ENCODE data around the gene SYCP2. TPM values are rescaled to one million over a fixed set of nuclear protein-coding genes. Genes with fewer than 3 reads are reported as not detected.

Gene SYCP2
- total and polyA plus RNA-seq, 2 of the 8 experiments (the other 6 are each of a cell fraction or from before 2014, with no cell fraction given), result 0.02 to 0.50 TPM

GRCh38 chr20:59839400-59839799 is 94.0 kb downstream of the SYCP2 start:
- no peak overlapping the region for H3K4me3 ChIP-seq (ENCODE audit: extremely low read depth in 1 of 4, insufficient read depth in 2 of 4, low read depth in 3 of 4, low read length in 4 of 4)
- H3K27me3 ChIP-seq (replicated peaks in 1 of 4; ENCODE audit: control insufficient read depth in 3 of 4, extremely low read depth in 1 of 4, insufficient read depth in 3 of 4, low read length in 3 of 4), result peaks cover 0 to 2% (median 0%) of the 10 kb centered on the region in 4 experiments; a peak in 1 of 7 replicates

More at GRCh38 chr20:59839400-59839799, 94.0 kb downstream of the SYCP2 start:
- ChIA-PET CTCF (ENCODE audit: partially characterized antibody) (interaction anchor here (1.2 kb wide), 1 partner anchor 212 kb away, joined by 4 read pairs; no protein-coding TSS in a partner anchor), POLR2A (ENCODE audit: partially characterized antibody) (no interaction called here)
- Histone ChIP-seq H3K9me3 (ENCODE audit: insufficient read depth in 2 of 2, low read depth in 1 of 2, low read length in 1 of 2) (peaks cover 73 to 76% of the 10 kb centered on the region in 2 experiments), H3K23ac (ENCODE audit: insufficient read length) (no peak overlapping the region), H4K5ac (ENCODE audit: insufficient read length, low read depth, low read length) (no peak overlapping the region), H3K79me1 (ENCODE audit: low read depth, low read length) (no peaks in the 10 kb centered on the region), H3K36me3 (ENCODE audit: control insufficient read depth in 2 of 4, insufficient read depth in 4 of 4, low read length in 3 of 4) (peaks cover 0 to 2% (median 0%) of the 10 kb centered on the region in 4 experiments; a peak in 1 of 8 replicates), H3K4ac (replicated peaks; ENCODE audit: insufficient read length, low read depth, low read length) (no peak overlapping the region), H2AFZ (ENCODE audit: low read length) (no peak overlapping the region), H4K8ac (ENCODE audit: extremely low read depth, insufficient read depth, low read length) (no peak overlapping the region), H3K23me2 (ENCODE audit: low read depth, low read length) (no peaks in the 10 kb centered on the region), H3K18ac (ENCODE audit: extremely low read depth, low read length) (no peak overlapping the region), H3K14ac (ENCODE audit: insufficient read length) (no peak overlapping the region), H4K20me1 (replicated peaks in 1 of 2; ENCODE audit: control insufficient read depth in 1 of 2, insufficient read depth in 2 of 2, low read length in 2 of 2) (no peaks in the 10 kb centered on the region), H3K27ac (ENCODE audit: low read depth, low read length) (no peak overlapping the region), H3K56ac (replicated peaks; ENCODE audit: insufficient read length, low read depth, low read length) (no peak overlapping the region), H3K79me2 (ENCODE audit: control insufficient read depth in 1 of 2, insufficient read depth in 2 of 2, low read length in 2 of 2) (no peaks in the 10 kb centered on the region), H3K9ac (replicated peaks in 1 of 4; ENCODE audit: extremely low read depth in 1 of 4, low read depth in 3 of 4, low read length in 3 of 4) (no peak overlapping the region), H2BK15ac (ENCODE audit: low read length) (no peak overlapping the region), H2BK12ac (ENCODE audit: low read depth, low read length) (no peak overlapping the region), H3K4me1 (replicated peaks in 1 of 4; ENCODE audit: control insufficient read depth in 3 of 4, insufficient read depth in 4 of 4, low read length in 3 of 4) (no peaks in the 10 kb centered on the region; a peak in 1 of 7 replicates), H3K4me2 (ENCODE audit: insufficient read depth in 1 of 2, low read depth in 2 of 2, low read length in 2 of 2) (no peak overlapping the region), H2BK5ac (ENCODE audit: low read depth, low read length) (no peak overlapping the region), H2AK5ac (ENCODE audit: low read depth, low read length) (no peak overlapping the region), H2BK20ac (ENCODE audit: low read length) (no peak overlapping the region), H4K91ac (replicated peaks; ENCODE audit: insufficient read length, low read length) (no peak overlapping the region), H2BK120ac (replicated peaks; ENCODE audit: low read depth, low read length) (no peak overlapping the region)
- no peak for FAIRE-seq
- TF ChIP-seq EZH2 (IDR thresholded peaks at IDR 0.05; ENCODE audit: low read depth, low read length, severe bottlenecking), result no peak
- no peak for TF ChIP-seq POU5F1 (IDR thresholded peaks at IDR 0.05; ENCODE audit: low read depth, low read length)
- TF ChIP-seq RXRA (IDR thresholded peaks at IDR 0.05; ENCODE audit: insufficient read depth, low read depth, low read length), result no peak
- TF ChIP-seq SP4 (IDR thresholded peaks at IDR 0.05; ENCODE audit: low read length), result no peak
- TF ChIP-seq POLR2AphosphoS5 (IDR thresholded peaks at IDR 0.05; ENCODE audit: low read depth, low read length), result no peak
- no peak for TF ChIP-seq GTF2F1 (IDR thresholded peaks at IDR 0.05; ENCODE audit: borderline replicate concordance, low read depth, low read length)
- no peak for TF ChIP-seq KDM1A (IDR thresholded peaks at IDR 0.05; ENCODE audit: borderline replicate concordance, low read length)
- TF ChIP-seq SUZ12 (IDR thresholded peaks at IDR 0.05; ENCODE audit: low read length), result no peak
- TF ChIP-seq ATF3 (IDR thresholded peaks at IDR 0.05; ENCODE audit: insufficient read depth, low read depth, low read length), result no peak
- no peak for DNase-seq (ENCODE audit: low read depth in 1 of 2, low spot score in 2 of 2)
- WGBS, 2 experiments (ENCODE audit: extremely low coverage in 1 of 2, insufficient coverage in 1 of 2, insufficient read length in 1 of 2, insufficient replicate concordance in 2 of 2, low coverage in 1 of 2, low lambda C conversion rate in 2 of 2, missing lambda C conversion rate in 1 of 2), result 83% methylated on average over 5 of the region's 5 CpGs; no CpG with 5 or more reads in 1 of the 2 experiments

Data from H1 (cell line).